GM23248 (cell line): ENCODE data around the gene PLIN5. TPM values are rescaled to one million over a fixed set of nuclear protein-coding genes. Genes with fewer than 3 reads are reported as not detected.

ENCODE experiments used
- DNase-seq: peaks from one replicate; pipeline ENCODE4 v3.0.0-alpha.2; 2015
- H2AFZ ChIP-seq: fragments of 200-600 bp; sonication (generic); 2 replicates; pipeline ENCODE4 v1.6.1; 2016; ENCODE audit warnings: antibody characterized with exemption
- H3F3A ChIP-seq: fragments of 200-600 bp; sonication (generic); 2 replicates; pipeline ENCODE4 v1.6.1; 2016; ENCODE audit warnings: mild to moderate bottlenecking, antibody characterized with exemption, mixed run types; ENCODE audit not compliant: insufficient read depth
- H3K27ac ChIP-seq: fragments of 200-600 bp; sonication (generic); 2 replicates; pipeline ENCODE4 v1.5.1; 2016; ENCODE audit warnings: mild to moderate bottlenecking
- H3K27me3 ChIP-seq: fragments of 200-600 bp; sonication (generic); replicated peaks from 2 replicates; pipeline ENCODE4 v1.6.1; 2016; ENCODE audit warnings: mild to moderate bottlenecking; ENCODE audit not compliant: insufficient read depth
- H3K36me3 ChIP-seq: fragments of 200-600 bp; sonication (generic); 2 replicates; pipeline ENCODE4 v1.6.1; 2016; ENCODE audit warnings: low read depth, mild to moderate bottlenecking
- H3K4me1 ChIP-seq: fragments of 200-600 bp; sonication (generic); 2 replicates; pipeline ENCODE4 v1.6.1; 2016; ENCODE audit warnings: mild to moderate bottlenecking; ENCODE audit not compliant: insufficient read depth
- H3K4me2 ChIP-seq: fragments of 200-600 bp; sonication (generic); one replicate; pipeline ENCODE4 v1.6.1; 2016; ENCODE audit warnings: mild to moderate bottlenecking; ENCODE audit not compliant: unreplicated experiment
- H3K4me3 ChIP-seq: fragments of 200-600 bp; sonication (generic); 2 replicates; pipeline ENCODE4 v1.5.1; 2016; ENCODE audit warnings: mild to moderate bottlenecking
- H3K79me2 ChIP-seq: fragments of 200-600 bp; sonication (generic); 2 replicates; pipeline ENCODE4 v1.6.1; 2016; ENCODE audit warnings: mild to moderate bottlenecking; ENCODE audit not compliant: insufficient read depth
- H3K9ac ChIP-seq: fragments of 200-600 bp; sonication (generic); 2 replicates; pipeline ENCODE4 v1.6.1; 2016; ENCODE audit warnings: mild to moderate bottlenecking
- H3K9me2 ChIP-seq: fragments of 200-600 bp; sonication (generic); 2 replicates; pipeline ENCODE4 v1.6.1; 2016; ENCODE audit warnings: mixed run types, mild to moderate bottlenecking, moderate library complexity; ENCODE audit not compliant: insufficient read depth
- H3K9me3 ChIP-seq: fragments of 200-600 bp; sonication (generic); one replicate; pipeline ENCODE4 v1.6.1; 2017; ENCODE audit warnings: low read depth
- H4K20me1 ChIP-seq: fragments of 200-600 bp; sonication (generic); 2 replicates; pipeline ENCODE4 v1.6.0; 2016; ENCODE audit not compliant: insufficient read depth
- EZH2 ChIP-seq: fragments of 200-600 bp; sonication (generic); IDR thresholded peaks from 2 replicates; pipeline ENCODE4 v1.6.1; 2018; ENCODE audit warnings: antibody characterized with exemption, mild to moderate bottlenecking; ENCODE audit not compliant: insufficient read depth, poor library complexity, severe bottlenecking
- EZH2phosphoT487 ChIP-seq: fragments of 200-600 bp; sonication (generic); IDR thresholded peaks from 2 replicates; pipeline ENCODE4 v1.6.1; 2018; ENCODE audit warnings: antibody characterized with exemption, moderate library complexity, mild to moderate bottlenecking, low read depth; ENCODE audit not compliant: insufficient read depth
- WGBS, 2 experiments: methylation state at CpG; one replicate each; pipeline ENCODE4 v1.1.6; 2015 to 2017; ENCODE audit warnings: low lambda C conversion rate in 2 of 2, low coverage in 1 of 2; ENCODE audit errors: missing lambda C conversion rate in 2 of 2; 5-methylcytosine and 5-hydroxymethylcytosine counted together
- in situ Hi-C: fragments of 300-500 bp; cut with MboI; formaldehyde crosslinking; loops from 2 replicates; pipeline ENCODE4 v1.15.0; 2020
- polyA plus RNA-seq: library from polyadenylated mRNA; unstranded; fragments of >200 nt; fragmentation: Nextera tagmentation; extraction: Ambion mirVana; gene quantifications from 2 replicates; pipeline ENCODE4 v1.2.1, GENCODE V29; 2016
- total RNA-seq: library from RNA; depleted of rRNA; stranded (reverse); fragments of >200 nt; shearing (Covaris generic); gene quantifications from 2 replicates; pipeline ENCODE4 v1.2.3, GENCODE V29; 2014

The PLIN5 gene
- total and polyA plus RNA-seq, 2 experiments from 2014 or later, result not detected

GRCh38 chr19:4477034-4477801 lies 57.8 kb downstream of the PLIN5 start:
- H3K9ac ChIP-seq, result no peak overlapping the region
- WGBS, 2 experiments, result 84 to 85% methylated on average over 16 of the region's 16 CpGs
- H3K4me2 ChIP-seq, result no peak overlapping the region
- H3F3A ChIP-seq, result no peaks in the 10 kb centered on the region
- H4K20me1 ChIP-seq, result no peaks in the 10 kb centered on the region
- no peak overlapping the region for H3K4me3 ChIP-seq
- in situ Hi-C loops, result no loop called here
- 0 out of 2 replicates have a peak, but pooled peaks cover 8% of the 10 kb centered on the region for H3K4me1 ChIP-seq
- H3K9me3 ChIP-seq, result no peaks in the 10 kb centered on the region
- H3K27me3 ChIP-seq, result no peaks in the 10 kb centered on the region
- H3K36me3 ChIP-seq, result no peaks in the 10 kb centered on the region; the same call in 1 of the 2 replicates
- no peak for DNase-seq
- H3K79me2 ChIP-seq, result peaks cover 76% of the 10 kb centered on the region
- no peaks in the 10 kb centered on the region for H3K9me2 ChIP-seq
- H2AFZ ChIP-seq, result no peak overlapping the region
- TF ChIP-seq EZH2phosphoT487, result no peak
- no peak for TF ChIP-seq EZH2
- no peak overlapping the region for H3K27ac ChIP-seq

- in situ Hi-C loops, result no loop called here
- Histone ChIP-seq H3K9me2 (no peaks in the 10 kb centered on the region), H3K4me1 (peaks cover 8% of the 10 kb centered on the region; the same call in 1 of the 2 replicates), H3K4me2 (peak overlapping the region; percentile 98), H3K9ac (peak overlapping the region; percentile 89), H3K79me2 (peaks cover 65% of the 10 kb centered on the region), H3K27ac (0 out of 2 replicates have a peak overlapping the region, but pooled peaks have one; percentile 1), H3K4me3 (peak overlapping the region; percentile 94), H3K36me3 (no peaks in the 10 kb centered on the region; the same call in 1 of the 2 replicates), H3F3A (peaks cover 6% of the 10 kb centered on the region; the same call in 1 of the 2 replicates), H2AFZ (peak overlapping the region; percentile 35; the same call in 1 of the 2 replicates), H3K27me3 (no peaks in the 10 kb centered on the region), H4K20me1 (no peaks in the 10 kb centered on the region), H3K9me3 (no peaks in the 10 kb centered on the region)
- peak; percentile 66 for DNase-seq
- TF ChIP-seq EZH2 (no peak), EZH2phosphoT487 (no peak)
- WGBS, 2 experiments, result 31 to 36% methylated on average over 13 of the region's 13 CpGs
These were observed 60.5 kb downstream of the PLIN5 start for GRCh38 chr19:4474514-4475022.

- DNase-seq, result peak; percentile 59
- in situ Hi-C loops, result no loop called here
These were observed 61.1 kb downstream of the PLIN5 start for GRCh38 chr19:4473763-4474513.

More at GRCh38 chr19:4473763-4474513, 61.1 kb downstream of the PLIN5 start:
- peak overlapping the region; percentile 94 for H3K4me3 ChIP-seq
- no peaks in the 10 kb centered on the region for H4K20me1 ChIP-seq
- peaks cover 60% of the 10 kb centered on the region for H3K79me2 ChIP-seq
- peak overlapping the region; percentile 89 for H3K9ac ChIP-seq
- H3K4me1 ChIP-seq, result peaks cover 8% of the 10 kb centered on the region; the same call in 1 of the 2 replicates
- 15 to 17% methylated on average over 19 to 23 of the region's 23 CpGs for WGBS, 2 experiments
- no peak for TF ChIP-seq EZH2
- TF ChIP-seq EZH2phosphoT487, result no peak
- no peaks in the 10 kb centered on the region for H3K9me2 ChIP-seq
- H3K4me2 ChIP-seq, result peak overlapping the region; percentile 98
- H3K27me3 ChIP-seq, result no peaks in the 10 kb centered on the region
- 0 out of 2 replicates have a peak overlapping the region, but pooled peaks have one; percentile 1 for H3K27ac ChIP-seq
- no peaks in the 10 kb centered on the region for H3K9me3 ChIP-seq
- no peaks in the 10 kb centered on the region; the same call in 1 of the 2 replicates for H3K36me3 ChIP-seq
- H2AFZ ChIP-seq, result 0 out of 2 replicates have a peak overlapping the region, but pooled peaks have one; percentile 35
- H3F3A ChIP-seq, result peaks cover 6% of the 10 kb centered on the region; the same call in 1 of the 2 replicates
